ENCODE results near the gene ATIC.

DNA sequence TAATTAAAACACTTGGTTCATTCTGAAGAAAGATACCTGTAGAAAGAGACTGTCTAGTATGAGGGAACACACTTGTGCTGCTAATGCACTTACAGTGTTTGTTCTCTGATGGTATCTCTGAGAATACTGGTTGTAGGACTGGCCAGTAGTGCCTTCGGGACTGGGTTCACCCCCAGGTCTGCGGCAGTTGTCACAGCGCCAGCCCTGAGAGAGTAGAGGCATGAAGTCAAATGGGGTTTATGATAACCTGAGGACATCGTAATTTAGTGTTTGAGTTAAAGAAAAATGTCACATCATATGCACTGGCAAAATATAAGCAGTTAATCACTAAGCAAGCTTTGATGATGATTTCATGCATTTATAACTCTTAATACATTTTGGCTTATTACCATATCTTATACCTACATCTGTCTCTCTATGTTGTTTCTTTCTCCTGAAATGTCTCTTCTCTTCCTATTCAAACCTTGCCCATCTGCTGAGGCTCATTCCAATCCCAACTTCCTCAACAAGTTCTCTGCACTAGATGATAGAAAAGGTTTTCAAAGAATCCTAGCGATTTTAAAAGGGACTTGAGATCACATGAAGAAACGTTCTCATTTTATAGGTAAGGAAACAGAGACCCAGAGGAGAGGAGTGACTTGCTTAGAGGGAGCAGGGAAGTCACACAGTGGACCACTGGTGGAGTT lies 50.2 kb downstream of the ATIC start:
- TF ChIP-seq ZNF121 (tag by site-specific recombination; IDR thresholded peaks at IDR 0.05) = no peak
- TF ChIP-seq ZNF274 (IDR thresholded peaks at IDR 0.05; ENCODE audit: low read length) = no peak
- TF ChIP-seq ZNF274 (tag by site-specific recombination; IDR thresholded peaks at IDR 0.05; ENCODE audit: borderline replicate concordance) = no peak
- TF ChIP-seq ZFP37 (tag by site-specific recombination; IDR thresholded peaks at IDR 0.05) = no peak
- TF ChIP-seq, protein P1, sequence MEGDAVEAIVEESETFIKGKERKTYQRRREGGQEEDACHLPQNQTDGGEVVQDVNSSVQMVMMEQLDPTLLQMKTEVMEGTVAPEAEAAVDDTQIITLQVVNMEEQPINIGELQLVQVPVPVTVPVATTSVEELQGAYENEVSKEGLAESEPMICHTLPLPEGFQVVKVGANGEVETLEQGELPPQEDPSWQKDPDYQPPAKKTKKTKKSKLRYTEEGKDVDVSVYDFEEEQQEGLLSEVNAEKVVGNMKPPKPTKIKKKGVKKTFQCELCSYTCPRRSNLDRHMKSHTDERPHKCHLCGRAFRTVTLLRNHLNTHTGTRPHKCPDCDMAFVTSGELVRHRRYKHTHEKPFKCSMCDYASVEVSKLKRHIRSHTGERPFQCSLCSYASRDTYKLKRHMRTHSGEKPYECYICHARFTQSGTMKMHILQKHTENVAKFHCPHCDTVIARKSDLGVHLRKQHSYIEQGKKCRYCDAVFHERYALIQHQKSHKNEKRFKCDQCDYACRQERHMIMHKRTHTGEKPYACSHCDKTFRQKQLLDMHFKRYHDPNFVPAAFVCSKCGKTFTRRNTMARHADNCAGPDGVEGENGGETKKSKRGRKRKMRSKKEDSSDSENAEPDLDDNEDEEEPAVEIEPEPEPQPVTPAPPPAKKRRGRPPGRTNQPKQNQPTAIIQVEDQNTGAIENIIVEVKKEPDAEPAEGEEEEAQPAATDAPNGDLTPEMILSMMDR (tag by site-specific recombination; IDR thresholded peaks at IDR 0.05) = no peak
- TF ChIP-seq ZNF621 (tag by site-specific recombination; IDR thresholded peaks at IDR 0.05) = no peak
- TF ChIP-seq ZBTB1 (tag by site-specific recombination; IDR thresholded peaks at IDR 0.05) = no peak
- no peak for TF ChIP-seq ZNF747 (tag by site-specific recombination; IDR thresholded peaks at IDR 0.05)
- TF ChIP-seq, protein P2, sequence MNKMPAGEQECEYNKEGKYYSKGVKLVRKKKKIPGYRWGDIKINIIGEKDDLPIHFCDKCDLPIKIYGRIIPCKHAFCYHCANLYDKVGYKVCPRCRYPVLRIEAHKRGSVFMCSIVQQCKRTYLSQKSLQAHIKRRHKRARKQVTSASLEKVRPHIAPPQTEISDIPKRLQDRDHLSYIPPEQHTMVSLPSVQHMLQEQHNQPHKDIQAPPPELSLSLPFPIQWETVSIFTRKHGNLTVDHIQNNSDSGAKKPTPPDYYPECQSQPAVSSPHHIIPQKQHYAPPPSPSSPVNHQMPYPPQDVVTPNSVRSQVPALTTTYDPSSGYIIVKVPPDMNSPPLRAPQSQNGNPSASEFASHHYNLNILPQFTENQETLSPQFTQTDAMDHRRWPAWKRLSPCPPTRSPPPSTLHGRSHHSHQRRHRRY (tag by site-specific recombination; IDR thresholded peaks at IDR 0.05) = no peak
- no peak for TF ChIP-seq ZBTB21 (tag by site-specific recombination; IDR thresholded peaks at IDR 0.05)
- no peak for TF ChIP-seq YY1 (tag by site-specific recombination; IDR thresholded peaks at IDR 0.05)
- no peak for TF ChIP-seq ZNF560 (tag by site-specific recombination; IDR thresholded peaks at IDR 0.05; ENCODE audit: borderline replicate concordance)
- no peak for TF ChIP-seq ZSCAN23 (tag by site-specific recombination; IDR thresholded peaks at IDR 0.05)
- no peak for TF ChIP-seq BCL11A (tag by site-specific recombination; IDR thresholded peaks at IDR 0.05; ENCODE audit: low read depth)
